A549 (cell line): Measurements from ENCODE around the gene COIL. TPM values are rescaled to one million over a fixed set of nuclear protein-coding genes. Genes with fewer than 3 reads are reported as not detected.

Experiments
- ATAC-seq, 2 experiments: fragments of 200-7000 bp in 1 of 2; fragments of >200 bp in 1 of 2; cut with Nextera tagmentation in 1 of 2; cut with Tn5 transposase in 1 of 2; 3 replicates each; pipeline versions ENCODE4 v1.8.0 to v1.9.1; 2018 to 2020; ENCODE audit warnings: mild to moderate bottlenecking in 1 of 2, moderate library complexity in 1 of 2
- CTCF ChIA-PET: fragments of 300-600 bp; sonication (Branson Sonifier 250); formaldehyde crosslinking; extraction: SDS; loops from one replicate; lab custom pipeline; 2021; ENCODE audit warnings: antibody characterized with exemption, inconsistent platforms; lab: Yijun Ruan, JAX
- POLR2A ChIA-PET: fragments of 350-600 bp; formaldehyde crosslinking; extraction: SDS; loops from one replicate; lab custom pipeline; 2021; ENCODE audit warnings: antibody characterized with exemption, inconsistent platforms; lab: Yijun Ruan, JAX
- DNase-seq, 2 experiments: peaks; one replicate each; pipeline versions ENCODE4 v3.0.0 to v3.0.0-alpha.2; 2011 to 2016; ENCODE audit warnings: low read depth in 1 of 2, low spot score in 1 of 2
- FAIRE-seq: peaks from 2 replicates; lab custom pipeline; 2011; peaks lifted over from hg19 to GRCh38; lab: Jason Lieb, UNC
- H3K27ac ChIP-seq, 2 experiments: fragments of >200 bp; sonication (Bioruptor Twin); formaldehyde crosslinking; 3 replicates each; pipeline ENCODE4 v1.5.1; 2016 to 2017
- H3K4me1 ChIP-seq: fragments of >200 bp; sonication (Bioruptor Twin); formaldehyde crosslinking; 3 replicates; pipeline ENCODE4 v1.6.1; 2016
- H3K4me2 ChIP-seq: fragments of >200 bp; sonication (Bioruptor Twin); formaldehyde crosslinking; 3 replicates; pipeline ENCODE4 v1.6.1; 2016
- H3K4me3 ChIP-seq: fragments of >200 bp; sonication (Bioruptor Twin); formaldehyde crosslinking; 3 replicates; pipeline ENCODE4 v1.5.1; 2016
- H3K9me3 ChIP-seq: fragments of >200 bp; sonication (Bioruptor Twin); formaldehyde crosslinking; 3 replicates; pipeline ENCODE4 v1.6.1; 2016
- ATOH8 ChIP-seq: fragments of 250-450 bp; sonication (Bioruptor Pico); IDR thresholded peaks from 2 replicates; pipeline ENCODE4 v1.5.0; 2020; ENCODE audit warnings: low read depth, mild to moderate bottlenecking, moderate library complexity
- CHD4 ChIP-seq: fragments of 200-600 bp; sonication (generic); IDR thresholded peaks from 2 replicates; pipeline ENCODE4 v1.6.1; 2016; ENCODE audit warnings: antibody characterized with exemption, mild to moderate bottlenecking, borderline replicate concordance
- E2F6 ChIP-seq: IDR thresholded peaks from 2 replicates; pipeline ENCODE4 v1.6.1; 2012; ENCODE audit warnings: low read depth, borderline replicate concordance
- ELK1 ChIP-seq: fragments of 150-350 bp; IDR thresholded peaks from 2 replicates; pipeline ENCODE4 v1.6.1; 2014; ENCODE audit warnings: low read depth, mild to moderate bottlenecking, low read length
- FOSB ChIP-seq: fragments of 250-450 bp; sonication (Bioruptor Pico); IDR thresholded peaks from 2 replicates; pipeline ENCODE4 v1.5.0; 2020; ENCODE audit warnings: mild to moderate bottlenecking, moderate library complexity
- FOSL2 ChIP-seq, 2 experiments: fragments of 450-650 bp in 1 of 2; fragments of >200 bp in 1 of 2; sonication (Bioruptor Twin) in 1 of 2; formaldehyde crosslinking; IDR thresholded peaks; 2 replicates each; pipeline versions ENCODE4 v1.5.0 to v1.6.1; 2016 to 2020; ENCODE audit warnings: mild to moderate bottlenecking in 1 of 2, moderate library complexity in 1 of 2
- GATA3 ChIP-seq: IDR thresholded peaks from 2 replicates; pipeline ENCODE4 v1.6.1; 2012; ENCODE audit warnings: borderline replicate concordance
- HDAC2 ChIP-seq: fragments of 200-600 bp; sonication (generic); IDR thresholded peaks from 2 replicates; pipeline ENCODE4 v1.6.1; 2016
- HMGXB4 ChIP-seq: fragments of 250-450 bp; sonication (Bioruptor Pico); IDR thresholded peaks from 2 replicates; pipeline ENCODE4 v1.5.0; 2021; ENCODE audit warnings: mild to moderate bottlenecking, moderate library complexity, borderline replicate concordance
- JUNB ChIP-seq: fragments of >200 bp; sonication (Bioruptor Twin); formaldehyde crosslinking; IDR thresholded peaks from 2 replicates; pipeline ENCODE4 v1.6.1; 2016
- MAX ChIP-seq: IDR thresholded peaks from 2 replicates; pipeline ENCODE4 v1.6.1; 2012
- MAZ ChIP-seq: fragments of 150-350 bp; IDR thresholded peaks from 2 replicates; pipeline ENCODE4 v1.6.1; 2014; ENCODE audit warnings: antibody characterized with exemption, low read depth, low read length, borderline replicate concordance
- MYC ChIP-seq: IDR thresholded peaks from 2 replicates; pipeline ENCODE4 v1.6.1; 2012; ENCODE audit warnings: mild to moderate bottlenecking, inconsistent platforms, low read length, improper control_type of control experiment, borderline replicate concordance
- PBX3 ChIP-seq: IDR thresholded peaks from 2 replicates; pipeline ENCODE4 v1.6.1; 2012
- POLR2A ChIP-seq: IDR thresholded peaks from 2 replicates; pipeline ENCODE4 v1.6.1; 2012; ENCODE audit warnings: mild to moderate bottlenecking, low read length
- POLR2AphosphoS2 ChIP-seq: conservative IDR thresholded peaks from 2 replicates; pipeline ENCODE4 v1.6.1; 2012; ENCODE audit warnings: low read length, improper control_type of control experiment, inconsistent platforms
- RCOR1 ChIP-seq: fragments of 150-350 bp; IDR thresholded peaks from 2 replicates; pipeline ENCODE4 v1.6.1; 2014; ENCODE audit warnings: antibody characterized with exemption, low read length, low read depth
- WGBS: methylation state at CpG from one replicate; pipeline ENCODE4 v1.1.6; 2017; ENCODE audit errors: missing lambda C conversion rate; 5-methylcytosine and 5-hydroxymethylcytosine counted together
- polyA plus RNA-seq, 4 experiments: library from polyadenylated mRNA; depleted of rRNA in 3 of 4; stranded (reverse); fragments of >200 nt; fragmentation: RNase III in 1 of 4; extraction: RNeasy Plus Mini Kit Qiagen cat#74134 plus additional on column Dnase treatment in 1 of 4; gene quantifications; 2 replicates in 3 of 4; 3 replicates in 1 of 4; pipeline ENCODE4 v1.2.3, GENCODE V29; 2011 to 2017

COIL gene
- polyA plus RNA-seq, 2 of the 4 experiments (the other 2 are of a cell fraction), result 16.9 to 20.3 TPM

- TF ChIP-seq MYC (no peak), GATA3 (no peak), POLR2AphosphoS2 (no peak), POLR2A (no peak), E2F6 (no peak), JUNB (no peak), ATOH8 (CRISPR knock-in tag) (no peak), CHD4 (no peak), HDAC2 (no peak), FOSL2 (IDR thresholded peaks at IDR 0.05) (no peak), FOSL2 (CRISPR knock-in tag; IDR thresholded peaks at IDR 0.05) (no peak), PBX3 (no peak), FOSB (CRISPR knock-in tag) (no peak), MAZ (no peak), HMGXB4 (CRISPR knock-in tag) (no peak), RCOR1 (no peak)
- TF ChIP-seq, all 56 proteins: peak for 0
- WGBS, result 77% methylated on average over 5 of the region's 5 CpGs
- POLR2A ChIA-PET, result interaction anchor here (4.5 kb wide), 1 partner anchor 10 kb away, joined by 34 read pairs; the partner anchor contains the start of gene TRIM25
- DNase-seq (no peak), ATAC-seq (no peak), FAIRE-seq (no peak)
- Histone ChIP-seq H3K4me2 (no peak overlapping the region), H3K4me1 (peaks cover 19% of the 10 kb centered on the region), H3K27ac (no peak overlapping the region), H3K9me3 (peaks cover 9% of the 10 kb centered on the region), H3K4me3 (no peak overlapping the region)
- CTCF ChIA-PET, result interaction anchor here (0.9 to 3.0 kb wide), 6 partner anchors 9 to 85 kb away, joined by 3 to 12 read pairs (median 4); no protein-coding TSS in a partner anchor
These were observed 57.3 kb downstream of the COIL start for GRCh38 chr17:56903560-56903959.

- ATAC-seq (peak; percentile 75 to 88), FAIRE-seq (no peak), DNase-seq (peak; percentile 68 to 69)
- Histone ChIP-seq H3K4me2 (0 out of 3 replicates have a peak overlapping the region, but pooled peaks have one; percentile 3), H3K4me1 (peaks cover 23% of the 10 kb centered on the region), H3K9me3 (peaks cover 9% of the 10 kb centered on the region), H3K27ac (peak overlapping the region; percentile 41 to 43; a peak in 4 of 6 replicates), H3K4me3 (no peak overlapping the region)
- CTCF ChIA-PET, result interaction anchor here (1.4 kb wide), 1 partner anchor 10 kb away, joined by 4 read pairs; no protein-coding TSS in a partner anchor
- TF ChIP-seq MAX, result peak; percentile 51
- TF ChIP-seq FOSL2 (IDR thresholded peaks at IDR 0.05), result no peak
- TF ChIP-seq FOSL2 (CRISPR knock-in tag; IDR thresholded peaks at IDR 0.05), result peak; percentile 38
- no peak for TF ChIP-seq ELK1
- POLR2A ChIA-PET, result interaction anchor here (4.5 kb wide), 1 partner anchor 12 kb away, joined by 34 read pairs; the partner anchor contains the start of gene TRIM25
- WGBS, result 50% methylated on average over 4 of the region's 4 CpGs
These were observed 58.5 kb downstream of the COIL start for GRCh38 chr17:56902348-56902747.
